AG08395 (cell line): Measurements from ENCODE around the gene SLC10A7.

Experiments
- DNase-seq: peaks from one replicate; pipeline ENCODE4 v3.0.0; 2012; ENCODE audit warnings: mixed read lengths, low spot score

Gene SLC10A7

GRCh38 chr4:146211440-146211839, 310.3 kb downstream of the SLC10A7 start:
- no peak for DNase-seq

GRCh38 chr4:146210890-146211289, 310.9 kb downstream of the SLC10A7 start:
- no peak for DNase-seq

- DNase-seq = no peak
Observed at GRCh38 chr4:146207410-146207809, 314.3 kb downstream of the SLC10A7 start.
